ENCODE data around the gene ABCA7. TPM values are rescaled to one million over a fixed set of nuclear protein-coding genes. Genes with fewer than 3 reads are reported as not detected.

Gene ABCA7
- total RNA-seq, 1 donor from 2014 or later = 24.6 TPM

DNA sequence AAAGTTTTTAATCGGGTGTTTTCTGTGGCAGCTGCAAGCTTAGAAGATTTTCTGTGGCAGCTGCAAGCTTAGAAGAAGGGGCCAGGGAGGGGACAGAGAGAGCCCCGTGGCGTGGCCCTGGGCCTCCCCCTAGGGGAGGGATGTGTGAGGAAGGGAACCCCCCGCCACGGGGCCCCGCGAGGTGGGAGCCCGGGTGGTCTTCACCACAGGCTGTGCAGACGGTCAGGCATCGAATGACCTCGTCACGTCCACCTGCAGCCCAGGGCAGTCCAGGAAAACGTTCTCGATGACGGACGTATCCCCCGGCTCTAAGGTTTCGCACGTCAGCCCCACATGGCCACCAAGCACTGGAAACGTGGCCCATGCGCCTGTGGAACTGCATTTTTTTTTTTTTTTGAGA lies 46.7 kb downstream of the ABCA7 start:
- DNase-seq (ENCODE audit: low read depth) = no peak

GRCh38 chr19:1087813-1088415 lies 48.0 kb downstream of the ABCA7 start:
- no peak for DNase-seq (ENCODE audit: low read depth)

DNA sequence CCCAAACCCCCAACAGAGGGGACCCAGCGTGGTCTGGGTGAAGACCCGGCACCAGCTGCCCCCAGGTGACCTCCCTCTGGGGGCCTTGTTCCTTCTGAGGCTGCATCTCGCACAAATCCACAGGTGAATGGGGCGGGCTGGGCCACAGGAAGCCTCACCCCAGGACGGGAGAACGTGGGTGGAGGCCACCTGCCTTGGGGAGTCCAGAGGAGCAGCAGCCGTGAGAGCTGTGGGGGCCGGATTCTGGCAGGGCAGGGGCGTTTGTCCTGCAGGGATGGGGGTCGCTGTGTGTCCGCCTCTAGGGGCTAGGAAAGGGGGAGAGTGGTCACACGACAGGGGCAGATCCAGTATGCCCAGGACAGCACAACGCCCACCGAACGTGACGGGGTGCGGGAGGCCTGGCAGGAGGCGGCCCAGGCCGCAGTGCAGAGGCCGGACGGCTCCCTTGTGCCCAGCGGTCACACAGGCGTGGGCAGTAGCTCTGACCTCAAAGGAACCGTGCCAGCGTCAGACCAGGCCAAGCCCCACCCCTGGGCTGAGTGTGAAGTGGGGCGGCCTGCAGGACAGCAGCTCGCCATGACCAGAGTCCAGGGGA lies 48.6 kb downstream of the ABCA7 start:
- DNase-seq (ENCODE audit: low read depth) = no peak

DNA sequence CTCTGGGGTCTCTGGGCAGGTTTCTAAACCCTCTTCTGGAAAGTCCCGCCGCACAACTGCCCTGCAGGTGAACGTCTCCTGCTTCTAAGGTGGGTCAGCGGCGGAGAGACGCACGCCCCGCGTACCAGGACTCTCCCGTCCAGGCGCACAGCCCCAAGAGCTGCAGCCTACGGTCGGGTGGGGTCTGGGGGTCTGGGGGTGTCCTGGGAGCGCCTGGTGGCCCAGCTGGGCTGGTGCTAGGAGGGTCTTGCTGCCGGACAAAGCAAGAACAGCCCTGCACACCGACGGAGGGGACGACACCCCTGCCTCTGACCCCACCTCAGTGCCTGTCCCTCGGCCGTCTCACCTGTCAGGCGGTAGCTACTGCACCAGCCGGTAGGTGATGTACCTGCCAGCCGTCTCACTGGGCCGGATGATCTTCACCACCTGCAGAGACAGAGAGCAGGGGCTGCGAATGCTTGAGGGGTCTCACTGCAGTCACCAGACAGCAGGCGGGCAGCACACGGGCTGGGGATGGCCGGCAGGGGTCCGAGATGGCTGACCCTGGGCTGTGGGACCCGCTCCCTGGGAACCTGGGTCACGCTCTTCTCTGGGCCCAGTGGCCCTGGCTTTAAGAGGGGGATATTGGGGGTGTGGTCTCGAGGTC lies 49.3 kb downstream of the ABCA7 start:
- DNase-seq (ENCODE audit: low read depth) = no peak

- no peak for DNase-seq (ENCODE audit: low read depth)
Measured at GRCh38 chr19:1089891-1090290, 50.0 kb downstream of the ABCA7 start.

- no peak for DNase-seq (ENCODE audit: low read depth)
Measured at GRCh38 chr19:1090731-1091543, 51.0 kb downstream of the ABCA7 start.

DNA sequence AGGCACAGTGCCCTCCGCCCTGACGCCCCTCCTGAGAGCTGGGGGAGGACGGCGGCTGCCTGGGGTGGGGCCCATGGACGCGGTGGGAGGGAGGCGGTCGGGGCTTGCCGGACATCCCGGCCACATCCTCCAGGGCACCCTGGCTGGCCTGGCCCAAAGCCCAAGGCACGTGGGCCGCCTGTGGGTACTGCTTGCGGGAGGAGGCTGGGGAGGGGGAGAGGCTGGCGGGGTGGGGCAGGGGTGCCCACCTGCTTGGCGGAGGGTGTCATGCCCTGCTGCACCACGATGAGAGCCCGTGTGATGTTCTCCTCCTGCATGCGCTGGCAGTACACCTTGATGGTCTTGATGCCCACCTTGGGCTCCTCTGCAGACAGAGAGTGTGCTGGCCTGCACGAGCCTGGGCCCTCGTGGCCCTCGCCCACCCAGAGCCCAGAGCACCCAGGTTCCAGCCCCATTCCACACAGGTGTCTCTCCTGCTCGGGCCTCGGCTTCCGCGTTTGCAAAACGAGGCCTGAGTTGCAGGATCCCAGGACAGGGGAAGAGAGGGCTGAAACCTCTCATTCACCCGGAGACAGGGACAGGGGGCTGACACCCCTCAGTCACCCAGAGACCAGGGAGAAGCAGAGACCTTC lies 51.8 kb downstream of the ABCA7 start:
- DNase-seq (ENCODE audit: low read depth) = no peak

GRCh38 chr19:1093330-1093729 lies 53.4 kb downstream of the ABCA7 start:
- no peak for DNase-seq (ENCODE audit: low read depth)

GRCh38 chr19:1093811-1094553 lies 54.1 kb downstream of the ABCA7 start:
- DNase-seq (ENCODE audit: low read depth) = no peak

- DNase-seq (ENCODE audit: low read depth) = no peak
Measured at GRCh38 chr19:1094655-1094977, 54.7 kb downstream of the ABCA7 start.

DNA sequence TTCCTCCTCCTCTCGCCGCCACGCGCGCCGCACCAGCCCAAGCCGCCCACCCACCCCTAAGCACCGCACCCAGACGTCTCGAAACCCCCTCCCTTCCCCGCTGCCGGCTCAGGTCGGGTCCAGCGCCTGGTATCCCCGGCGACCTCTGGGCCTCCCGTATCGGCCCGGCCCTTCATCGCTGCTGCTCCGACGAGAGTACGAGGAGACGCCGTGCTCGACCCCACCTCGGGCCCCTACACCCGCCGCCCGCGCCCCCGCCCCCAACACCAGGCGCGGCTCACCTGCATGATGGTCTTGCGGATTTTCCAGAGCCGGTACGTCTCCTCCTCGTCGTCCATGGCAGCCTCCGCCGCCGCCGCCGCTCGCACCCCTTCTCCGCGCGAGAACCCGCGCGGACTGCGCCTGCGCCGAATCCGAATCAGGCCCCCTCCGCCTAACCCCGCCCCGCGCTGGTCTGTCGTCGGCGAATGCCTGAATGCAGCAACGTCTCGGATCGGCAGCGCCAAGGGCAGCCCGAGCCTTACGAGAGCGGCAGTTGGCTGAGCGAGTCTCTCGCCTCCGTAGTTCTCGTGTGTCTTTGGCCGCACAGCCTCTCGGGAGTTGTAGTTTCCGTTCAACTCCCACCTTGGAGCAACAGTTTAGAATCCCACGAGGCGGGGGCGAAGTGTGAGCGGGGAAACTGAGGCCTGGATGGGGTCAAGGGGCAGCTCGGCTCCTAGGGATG lies 55.2 kb downstream of the ABCA7 start, which contains the start of gene POLR2E:
Gene POLR2E, minus strand, starts transcription at position 398 of the 724 bp plus-strand sequence. Its CDS starts 60 bp downstream, at position 338.
- DNase-seq (ENCODE audit: low read depth) = peak; percentile 91

GRCh38 chr19:1097810-1098176 lies 57.9 kb downstream of the ABCA7 start:
- peak; percentile 60 for DNase-seq (ENCODE audit: low read depth)

GRCh38 chr19:1098177-1099051 lies 58.5 kb downstream of the ABCA7 start:
- peak; percentile 50 for DNase-seq (ENCODE audit: low read depth)

DNA sequence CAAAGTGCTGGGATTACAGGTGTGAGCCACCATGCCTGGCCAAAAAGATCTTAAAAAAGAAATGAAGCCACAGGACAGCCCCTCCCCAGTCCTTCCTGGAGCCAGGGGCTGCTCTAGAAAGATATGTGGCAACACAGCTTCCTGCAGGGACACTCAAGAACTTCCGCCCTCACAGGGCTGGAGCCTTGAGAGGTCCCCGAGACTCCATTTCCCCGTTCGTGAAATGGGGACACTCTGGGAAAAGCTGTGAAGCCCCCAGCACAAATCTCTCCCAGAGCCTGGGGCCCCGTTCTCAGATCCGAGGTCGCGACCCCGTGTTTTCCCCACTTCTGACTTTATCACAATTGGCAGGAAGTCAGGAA lies 61.4 kb downstream of the ABCA7 start:
- DNase-seq (ENCODE audit: low read depth) = no peak

GRCh38 chr19:1102407-1103131 lies 62.7 kb downstream of the ABCA7 start:
- DNase-seq (ENCODE audit: low read depth) = peak; percentile 100

GRCh38 chr19:1103132-1103707 lies 63.3 kb downstream of the ABCA7 start:
- DNase-seq (ENCODE audit: low read depth) = peak; percentile 19

DNA sequence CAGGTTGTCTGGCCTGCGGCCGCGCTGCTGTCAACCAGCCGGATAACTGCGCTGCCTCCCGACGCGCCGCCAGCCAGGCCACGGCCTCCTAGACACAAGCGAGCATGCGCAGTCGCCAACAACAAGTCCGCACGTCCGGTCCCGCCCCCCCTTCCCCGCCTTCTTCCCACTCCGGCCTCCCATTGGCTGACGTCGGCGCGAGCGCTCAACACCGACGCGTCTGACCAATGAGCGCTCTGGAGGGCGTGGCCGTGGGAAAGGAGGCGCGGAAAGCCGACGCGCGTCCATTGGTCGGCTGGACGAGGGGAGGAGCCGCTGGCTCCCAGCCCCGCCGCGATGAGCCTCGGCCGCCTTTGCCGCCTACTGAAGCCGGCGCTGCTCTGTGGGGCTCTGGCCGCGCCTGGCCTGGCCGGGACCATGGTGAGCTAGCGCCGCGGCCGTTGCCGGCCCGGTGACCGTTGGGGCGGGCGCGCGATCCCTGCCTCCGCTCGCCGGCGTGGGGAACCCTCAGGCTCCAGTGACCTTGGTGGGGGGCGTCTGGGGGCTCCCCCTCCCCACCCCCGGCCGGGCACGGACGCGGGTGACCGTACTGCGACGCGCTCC lies 63.9 kb downstream of the ABCA7 start, which contains the start of gene GPX4:
Gene GPX4, plus strand, starts transcription at position 287 of the 603 bp plus-strand sequence. Its CDS starts 50 bp downstream, at position 337.
- DNase-seq (ENCODE audit: low read depth) = peak; percentile 93

Measured in renal cortical epithelial cell (primary cell).